SJSA1 (cell line): ENCODE results near the gene RB1. TPM values are rescaled to one million over a fixed set of nuclear protein-coding genes. Genes with fewer than 3 reads are reported as not detected.

Experiments used
- DNase-seq, 2 experiments: peaks; one replicate each; pipeline ENCODE4 v3.0.0-alpha.2; 2015 to 2020; ENCODE audit warnings: low spot score in 2 of 2, low read depth in 1 of 2
- H3K27ac ChIP-seq: fragments of 250-450 bp; sonication (Bioruptor Pico); 2 replicates; pipeline ENCODE4 v1.5.1; 2020; ENCODE audit warnings: mild to moderate bottlenecking, moderate library complexity
- H3K27me3 ChIP-seq: fragments of 250-450 bp; sonication (Bioruptor Pico); replicated peaks from 2 replicates; pipeline ENCODE4 v1.5.1; 2020; ENCODE audit warnings: mild to moderate bottlenecking, moderate library complexity
- H3K36me3 ChIP-seq: fragments of 250-450 bp; sonication (Bioruptor Pico); 2 replicates; pipeline ENCODE4 v1.5.1; 2020; ENCODE audit warnings: mild to moderate bottlenecking
- H3K4me1 ChIP-seq: fragments of 250-450 bp; sonication (Bioruptor Pico); replicated peaks from 2 replicates; pipeline ENCODE4 v1.6.1; 2021; ENCODE audit warnings: mild to moderate bottlenecking
- H3K4me3 ChIP-seq: fragments of 250-450 bp; sonication (Bioruptor Pico); 2 replicates; pipeline ENCODE4 v1.5.1; 2020; ENCODE audit warnings: mild to moderate bottlenecking
- H3K9me3 ChIP-seq: fragments of 250-450 bp; sonication (Bioruptor Pico); replicated peaks from 2 replicates; pipeline ENCODE4 v1.5.1; 2020; ENCODE audit warnings: mild to moderate bottlenecking
- total RNA-seq: library from RNA; depleted of rRNA; stranded (reverse); fragments of >200 nt; shearing (Covaris generic); gene quantifications from 2 replicates; pipeline ENCODE4 v1.2.3, GENCODE V29; 2014; rRNA removed

RB1 gene
- total RNA-seq, 1 experiment from 2014 or later = 53.8 TPM

DNA sequence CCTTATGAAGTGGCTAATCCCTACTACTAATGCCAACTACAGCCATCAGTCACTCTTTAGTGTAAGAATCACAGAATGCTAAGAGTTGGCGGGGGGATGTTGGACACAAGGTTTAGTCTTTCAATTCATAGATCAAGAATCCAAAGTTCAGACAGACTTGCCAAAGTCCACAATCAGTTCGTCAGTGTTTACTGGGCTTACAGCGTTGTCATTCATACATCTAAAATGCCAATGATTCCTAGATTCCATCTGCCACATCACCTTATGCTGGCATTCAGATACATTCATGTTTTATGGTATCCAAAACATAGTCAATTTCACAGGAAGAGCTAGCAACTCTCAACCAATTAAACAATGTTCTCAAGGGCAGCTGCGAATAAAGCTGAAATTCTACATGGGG lies 211.2 kb downstream of the RB1 start:
- Histone ChIP-seq H3K27ac (no peak overlapping the region), H3K27me3 (no peaks in the 10 kb centered on the region), H3K4me3 (no peak overlapping the region), H3K36me3 (no peaks in the 10 kb centered on the region), H3K4me1 (no peaks in the 10 kb centered on the region), H3K9me3 (no peaks in the 10 kb centered on the region)
- no peak for DNase-seq

DNA sequence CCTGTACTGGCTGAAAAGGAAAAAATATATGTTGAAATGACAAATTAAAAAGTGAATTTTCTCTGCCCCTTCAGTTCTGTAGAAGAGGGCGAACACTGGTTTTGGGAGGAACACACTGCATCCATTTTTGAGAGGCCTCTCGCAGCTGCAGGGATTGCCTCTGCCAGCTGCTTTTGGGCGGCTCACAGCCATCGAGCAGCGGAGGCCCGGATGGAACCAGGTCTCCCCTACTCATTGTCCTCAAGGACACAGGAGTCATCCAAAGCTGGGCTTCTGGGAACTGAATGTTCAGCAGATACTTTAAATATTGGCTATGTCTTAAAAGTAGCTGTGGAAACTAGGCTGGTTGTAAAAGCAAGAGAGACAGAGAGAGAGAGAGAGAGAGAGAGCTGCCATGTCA lies 212.2 kb downstream of the RB1 start:
- H3K27ac ChIP-seq = no peak overlapping the region
- DNase-seq = no peak
- no peak overlapping the region for H3K4me3 ChIP-seq
- H3K9me3 ChIP-seq = no peaks in the 10 kb centered on the region
- H3K27me3 ChIP-seq = no peaks in the 10 kb centered on the region
- H3K4me1 ChIP-seq = no peaks in the 10 kb centered on the region
- no peaks in the 10 kb centered on the region for H3K36me3 ChIP-seq

DNA sequence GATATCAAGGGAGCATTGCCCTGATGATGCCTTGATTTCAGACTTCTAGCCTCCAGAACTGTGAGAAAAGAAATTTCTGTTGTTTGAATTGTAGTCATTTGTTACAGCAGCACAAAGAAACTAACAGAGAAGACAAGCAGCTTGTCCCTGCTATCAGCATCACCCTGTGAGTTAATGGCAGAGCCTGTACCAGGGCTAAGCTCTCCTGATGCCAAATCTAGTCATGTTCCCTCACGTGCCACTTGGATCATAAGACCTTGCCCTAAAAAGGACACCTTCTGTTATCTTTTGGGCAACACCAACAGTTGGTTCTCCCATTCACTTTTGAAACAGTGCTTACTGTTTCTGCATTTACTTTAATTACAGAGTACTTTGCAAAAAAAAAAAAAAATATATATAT lies 214.5 kb downstream of the RB1 start:
- DNase-seq = no peak
- H3K4me3 ChIP-seq = no peak overlapping the region
- H3K4me1 ChIP-seq = no peaks in the 10 kb centered on the region
- no peaks in the 10 kb centered on the region for H3K27me3 ChIP-seq
- H3K36me3 ChIP-seq = no peaks in the 10 kb centered on the region
- no peaks in the 10 kb centered on the region for H3K9me3 ChIP-seq
- H3K27ac ChIP-seq = no peak overlapping the region

DNA sequence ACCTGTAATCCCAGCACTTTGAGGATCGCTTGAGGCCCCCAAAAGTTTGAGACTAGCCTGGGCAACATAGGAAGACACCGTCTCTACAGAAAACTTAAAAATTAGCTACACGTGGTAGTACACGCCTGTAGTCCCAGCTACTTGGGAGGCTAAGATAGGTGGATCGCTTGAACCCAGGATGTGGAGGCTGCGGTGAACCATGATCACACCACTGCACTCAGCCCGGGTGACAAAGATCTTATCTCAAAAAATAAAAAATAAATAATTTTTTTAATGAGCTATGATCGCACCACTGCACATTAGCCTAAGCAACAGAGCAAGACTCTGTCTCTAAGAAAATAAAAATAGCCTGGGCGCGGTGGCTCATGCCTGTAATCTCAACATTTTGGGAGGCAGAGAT lies 222.7 kb downstream of the RB1 start:
- DNase-seq = no peak
- H3K9me3 ChIP-seq = no peaks in the 10 kb centered on the region
- peaks cover 6% of the 10 kb centered on the region for H3K4me1 ChIP-seq
- H3K27ac ChIP-seq = no peak overlapping the region
- H3K4me3 ChIP-seq = no peak overlapping the region
- no peaks in the 10 kb centered on the region for H3K36me3 ChIP-seq
- H3K27me3 ChIP-seq = no peaks in the 10 kb centered on the region

DNA sequence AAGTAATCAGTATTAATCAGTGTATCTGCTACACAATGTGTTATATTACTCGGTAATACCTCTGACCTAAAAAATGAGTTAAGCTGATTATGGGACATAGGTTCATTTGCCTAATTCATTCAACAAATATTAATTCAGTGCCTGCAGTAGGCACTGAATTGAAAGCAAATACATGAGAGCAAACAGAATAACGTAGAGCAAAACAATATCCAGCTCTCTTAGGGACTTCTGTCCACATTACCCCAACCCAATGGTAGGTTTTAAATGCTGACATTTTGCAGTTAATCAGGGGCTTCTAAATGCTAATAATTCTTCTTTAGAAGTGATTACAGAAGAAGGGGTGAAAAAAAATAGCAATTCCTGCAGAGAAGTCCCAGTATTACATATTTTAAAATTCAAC lies 224.4 kb downstream of the RB1 start:
- H3K4me1 ChIP-seq = peaks cover 6% of the 10 kb centered on the region
- no peak overlapping the region for H3K27ac ChIP-seq
- no peaks in the 10 kb centered on the region for H3K27me3 ChIP-seq
- no peak for DNase-seq
- peaks cover 3% of the 10 kb centered on the region; the same call in 1 of the 2 replicates for H3K36me3 ChIP-seq
- H3K4me3 ChIP-seq = no peak overlapping the region
- H3K9me3 ChIP-seq = no peaks in the 10 kb centered on the region

DNA sequence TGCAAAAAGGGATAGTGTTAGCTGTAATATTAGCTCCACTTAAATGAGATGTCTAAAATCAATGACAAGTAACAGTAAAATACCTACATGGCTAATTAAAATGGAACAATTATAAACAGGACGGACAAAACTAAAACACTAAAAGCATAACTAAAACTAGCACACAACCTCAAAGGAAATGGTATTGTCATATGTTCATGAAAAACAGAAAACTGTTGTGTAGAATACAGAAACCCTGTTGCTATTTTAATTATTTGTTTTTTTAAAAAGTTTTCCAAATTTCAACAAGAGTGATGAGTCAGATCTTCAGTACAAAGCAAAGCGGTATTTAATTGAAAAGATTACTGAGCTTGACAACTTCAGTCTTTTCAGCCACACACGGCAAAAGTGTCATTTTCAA lies 225.2 kb downstream of the RB1 start:
- Histone ChIP-seq H3K27ac (no peak overlapping the region), H3K9me3 (no peaks in the 10 kb centered on the region), H3K4me1 (peaks cover 13% of the 10 kb centered on the region), H3K27me3 (no peaks in the 10 kb centered on the region), H3K4me3 (no peak overlapping the region), H3K36me3 (peaks cover 3% of the 10 kb centered on the region; the same call in 1 of the 2 replicates)
- DNase-seq = no peak

DNA sequence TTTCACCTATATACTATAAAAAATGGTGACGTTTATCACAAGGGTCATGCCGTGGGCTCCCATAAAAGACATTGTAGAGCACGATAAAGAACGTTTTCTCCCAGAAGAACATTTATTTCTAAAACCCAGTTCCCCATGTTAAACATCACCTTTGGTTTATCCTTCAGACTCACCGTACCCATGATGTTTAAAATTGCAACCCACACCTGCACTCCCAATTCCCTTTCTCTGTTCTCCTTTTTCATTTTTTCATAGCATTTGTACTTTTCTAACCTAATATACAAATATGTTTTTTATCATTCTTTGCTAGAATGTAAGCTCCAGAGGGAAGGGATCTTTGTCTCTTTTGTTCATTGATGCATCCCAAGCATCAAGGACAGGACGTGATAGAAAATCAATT lies 227.3 kb downstream of the RB1 start:
- Histone ChIP-seq H3K36me3 (peaks cover 3% of the 10 kb centered on the region; the same call in 1 of the 2 replicates), H3K27ac (no peak overlapping the region), H3K4me1 (peaks cover 13% of the 10 kb centered on the region), H3K27me3 (no peaks in the 10 kb centered on the region), H3K9me3 (no peaks in the 10 kb centered on the region), H3K4me3 (no peak overlapping the region)
- DNase-seq = no peak

Other genes starting within 250 kb of the RB1 start
- gene MED4, start 208.6 kb upstream of the RB1 start, total RNA-seq = 35.3 and 36.2 TPM in 2 replicates
- gene ITM2B, start 70.5 kb upstream of the RB1 start, total RNA-seq = 142 and 172 TPM in 2 replicates
- 4.6 and 6.8 TPM in 2 replicates for gene LPAR6, start 109.4 kb downstream of the RB1 start, total RNA-seq
- gene RCBTB2, start 229.3 kb downstream of the RB1 start, total RNA-seq = 9.3 and 9.4 TPM in 2 replicates